Neural cell (in vitro differentiated cells): ENCODE measurements around the gene RNU1-3. TPM values are rescaled to one million over a fixed set of nuclear protein-coding genes. Genes with fewer than 3 reads are reported as not detected.
"Not testable (repeated sequence)": the region's sequence is repeated elsewhere in the genome, so short reads cannot be mapped to it uniquely, and the experiment has no call there.

Source experiments
- H2AFZ ChIP-seq: fragments of 200-600, 300-800 bp; sonication (generic), shearing (Covaris generic); 2 replicates; pipeline ENCODE4 v1.6.0; 2014; ENCODE audit warnings: low read depth, mild to moderate bottlenecking, antibody characterized with exemption, low read length, moderate library complexity
- H3F3A ChIP-seq: fragments of 200-600 bp; shearing (Covaris generic); 2 replicates; pipeline ENCODE4 v1.6.1; 2016; ENCODE audit warnings: mild to moderate bottlenecking, moderate library complexity, mixed read lengths, antibody characterized with exemption, low read length; ENCODE audit not compliant: insufficient read depth, poor library complexity, severe bottlenecking
- H3K27ac ChIP-seq: fragments of 200-600, 300-800 bp; sonication (generic), shearing (Covaris generic); 2 replicates; pipeline ENCODE4 v1.5.1; 2014; ENCODE audit warnings: mild to moderate bottlenecking, low read length, moderate library complexity
- H3K27me3 ChIP-seq: fragments of 300-800, 200-600 bp; sonication (generic), shearing (Covaris generic); 2 replicates; pipeline ENCODE4 v1.6.0; 2014; ENCODE audit warnings: mild to moderate bottlenecking, low read depth, low read length, moderate library complexity; ENCODE audit not compliant: insufficient read depth
- H3K36me3 ChIP-seq: fragments of 300-800, 200-600 bp; sonication (generic), shearing (Covaris generic); 2 replicates; pipeline ENCODE4 v1.5.1; 2014; ENCODE audit warnings: mild to moderate bottlenecking, antibody characterized with exemption, low read length, moderate library complexity; ENCODE audit not compliant: insufficient read depth
- H3K4me2 ChIP-seq: fragments of 300-800, 200-600 bp; sonication (generic), shearing (Covaris generic); 2 replicates; pipeline ENCODE4 v1.6.0; 2014; ENCODE audit warnings: mild to moderate bottlenecking, low read length
- H3K4me3 ChIP-seq: fragments of 300-800, 200-600 bp; sonication (generic), shearing (Covaris generic); 2 replicates; pipeline ENCODE4 v1.5.1; 2014; ENCODE audit warnings: mild to moderate bottlenecking, low read length, moderate library complexity
- H3K79me2 ChIP-seq: fragments of 200-600 bp; shearing (Covaris generic); replicated peaks from 2 replicates; pipeline ENCODE4 v1.6.0; 2014; ENCODE audit warnings: mild to moderate bottlenecking, low read length, moderate library complexity; ENCODE audit not compliant: insufficient read depth
- H3K9ac ChIP-seq: fragments of 300-800, 200-600 bp; sonication (generic), shearing (Covaris generic); 2 replicates; pipeline ENCODE4 v1.6.1; 2016; ENCODE audit warnings: mild to moderate bottlenecking, low read length, mixed read lengths
- H3K9me2 ChIP-seq: fragments of 200-600 bp; shearing (Covaris generic); 2 replicates; pipeline ENCODE4 v1.6.1; 2016; ENCODE audit warnings: mild to moderate bottlenecking, low read length, mixed read lengths; ENCODE audit not compliant: insufficient read depth
- H3K9me3 ChIP-seq: fragments of 200-600, 300-800 bp; sonication (generic), shearing (Covaris generic); 2 replicates; pipeline ENCODE4 v1.6.1; 2016; ENCODE audit warnings: mild to moderate bottlenecking, mixed run types, low read length, moderate library complexity, mixed read lengths
- H4K20me1 ChIP-seq: fragments of 200-600 bp; shearing (Covaris generic); 2 replicates; pipeline ENCODE4 v1.6.1; 2016; ENCODE audit warnings: mild to moderate bottlenecking, mixed run types; ENCODE audit not compliant: insufficient read depth
- polyA minus RNA-seq: library from RNA; depleted of rRNA, polyadenylated mRNA; stranded (reverse); fragments of >200 nt; gene quantifications from 2 replicates; pipeline ENCODE4 v1.2.3, GENCODE V29; 2014
- polyA plus RNA-seq: library from polyadenylated mRNA; depleted of rRNA; stranded (reverse); fragments of >200 nt; gene quantifications from 2 replicates; pipeline ENCODE4 v1.2.3, GENCODE V29; 2014

RNU1-3 gene
- polyA plus RNA-seq (under 0.01 TPM in 1 of 2 replicates, not detected in the other), polyA minus RNA-seq (under 0.01 TPM in 2 replicates)

- H3K27me3 ChIP-seq, H3K9me2 ChIP-seq, H3K4me3 ChIP-seq, H3F3A ChIP-seq, H3K36me3 ChIP-seq, H3K79me2 ChIP-seq, H3K9me3 ChIP-seq, H3K4me2 ChIP-seq, H3K9ac ChIP-seq, H2AFZ ChIP-seq, H4K20me1 ChIP-seq, H3K27ac ChIP-seq: not testable (repeated sequence)
These were observed at the start of gene RNU1-3 for GRCh38 chr1:16666502-16667413. Gene RNU1-3 (minus strand): TSS chr1:16666948.

DNA sequence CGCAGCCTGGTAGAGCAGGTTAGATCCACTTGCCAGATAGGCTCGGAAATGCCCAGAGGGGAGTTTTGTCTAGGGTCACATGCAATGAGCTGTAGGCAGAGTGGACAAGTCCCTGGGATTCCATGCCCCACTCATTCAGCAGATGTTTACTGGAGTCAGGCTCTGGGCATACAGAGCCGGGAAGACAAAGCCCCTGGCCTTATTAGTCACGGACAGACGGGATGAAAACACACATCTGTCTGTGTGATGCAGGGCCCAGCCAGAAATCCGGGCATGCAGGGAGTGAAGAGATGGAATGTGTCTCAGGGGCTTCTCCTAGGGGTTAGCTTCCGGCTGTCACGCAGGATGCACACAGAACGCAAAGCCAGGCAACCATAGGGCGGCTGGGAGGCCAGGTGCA, 46.7 kb upstream of the RNU1-3 start:
- H4K20me1 ChIP-seq, result not testable (repeated sequence)

GRCh38 chr1:16712984-16713383, 46.2 kb upstream of the RNU1-3 start:
- H3K79me2 ChIP-seq, H3K4me3 ChIP-seq, H3F3A ChIP-seq, H3K27me3 ChIP-seq, H3K9me3 ChIP-seq, H3K9ac ChIP-seq, H3K27ac ChIP-seq, H3K36me3 ChIP-seq, H4K20me1 ChIP-seq, H2AFZ ChIP-seq, H3K9me2 ChIP-seq, H3K4me2 ChIP-seq: not testable (repeated sequence)

More for the DNA sequence above, 46.7 kb upstream of the RNU1-3 start:
- not testable (repeated sequence) for H3K27me3 ChIP-seq, H3F3A ChIP-seq, H3K4me2 ChIP-seq, H3K36me3 ChIP-seq, H3K4me3 ChIP-seq, H3K9me2 ChIP-seq, H3K27ac ChIP-seq, H3K9me3 ChIP-seq, H2AFZ ChIP-seq, H3K79me2 ChIP-seq, H3K9ac ChIP-seq

GRCh38 chr1:16712582-16712981, 45.8 kb upstream of the RNU1-3 start:
- not testable (repeated sequence) for H3K9me2 ChIP-seq, H3K36me3 ChIP-seq, H3F3A ChIP-seq, H4K20me1 ChIP-seq, H3K79me2 ChIP-seq, H3K4me3 ChIP-seq, H3K9me3 ChIP-seq, H3K9ac ChIP-seq, H3K4me2 ChIP-seq, H3K27me3 ChIP-seq, H2AFZ ChIP-seq, H3K27ac ChIP-seq

GRCh38 chr1:16712131-16712530, 45.4 kb upstream of the RNU1-3 start:
- not testable (repeated sequence) for H2AFZ ChIP-seq, H3K9me2 ChIP-seq, H3K27me3 ChIP-seq, H3K9ac ChIP-seq, H3K79me2 ChIP-seq, H3K27ac ChIP-seq, H4K20me1 ChIP-seq, H3K9me3 ChIP-seq, H3K36me3 ChIP-seq, H3F3A ChIP-seq, H3K4me2 ChIP-seq, H3K4me3 ChIP-seq

- H2AFZ ChIP-seq, H3F3A ChIP-seq, H3K79me2 ChIP-seq, H3K9me3 ChIP-seq, H3K27ac ChIP-seq, H4K20me1 ChIP-seq, H3K9me2 ChIP-seq, H3K4me3 ChIP-seq, H3K4me2 ChIP-seq, H3K9ac ChIP-seq, H3K27me3 ChIP-seq, H3K36me3 ChIP-seq: not testable (repeated sequence)
These were observed 43.9 kb upstream of the RNU1-3 start for GRCh38 chr1:16710618-16711017.
